Mammary microvascular endothelial cell (primary cell): ENCODE data around the gene DHX35. TPM values are rescaled to one million over a fixed set of nuclear protein-coding genes. Genes with fewer than 3 reads are reported as not detected.

Experiments
- total RNA-seq: library from RNA; depleted of rRNA; stranded (reverse); fragments of >200 nt; gene quantifications from 2 replicates; pipeline ENCODE4 v1.2.3, GENCODE V29; 2015

Gene DHX35, protein sequence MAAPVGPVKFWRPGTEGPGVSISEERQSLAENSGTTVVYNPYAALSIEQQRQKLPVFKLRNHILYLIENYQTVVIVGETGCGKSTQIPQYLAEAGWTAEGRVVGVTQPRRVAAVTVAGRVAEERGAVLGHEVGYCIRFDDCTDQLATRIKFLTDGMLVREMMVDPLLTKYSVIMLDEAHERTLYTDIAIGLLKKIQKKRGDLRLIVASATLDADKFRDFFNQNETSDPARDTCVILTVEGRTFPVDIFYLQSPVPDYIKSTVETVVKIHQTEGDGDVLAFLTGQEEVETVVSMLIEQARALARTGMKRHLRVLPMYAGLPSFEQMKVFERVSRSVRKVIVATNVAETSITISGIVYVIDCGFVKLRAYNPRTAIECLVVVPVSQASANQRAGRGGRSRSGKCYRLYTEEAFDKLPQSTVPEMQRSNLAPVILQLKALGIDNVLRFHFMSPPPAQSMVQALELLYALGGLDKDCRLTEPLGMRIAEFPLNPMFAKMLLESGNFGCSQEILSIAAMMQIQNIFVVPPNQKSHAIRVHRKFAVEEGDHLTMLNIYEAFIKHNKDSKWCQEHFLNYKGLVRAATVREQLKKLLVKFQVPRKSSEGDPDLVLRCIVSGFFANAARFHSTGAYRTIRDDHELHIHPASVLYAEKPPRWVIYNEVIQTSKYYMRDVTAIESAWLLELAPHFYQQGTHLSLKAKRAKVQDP
- 8.5 and 8.9 TPM in 2 replicates for total RNA-seq

DNA sequence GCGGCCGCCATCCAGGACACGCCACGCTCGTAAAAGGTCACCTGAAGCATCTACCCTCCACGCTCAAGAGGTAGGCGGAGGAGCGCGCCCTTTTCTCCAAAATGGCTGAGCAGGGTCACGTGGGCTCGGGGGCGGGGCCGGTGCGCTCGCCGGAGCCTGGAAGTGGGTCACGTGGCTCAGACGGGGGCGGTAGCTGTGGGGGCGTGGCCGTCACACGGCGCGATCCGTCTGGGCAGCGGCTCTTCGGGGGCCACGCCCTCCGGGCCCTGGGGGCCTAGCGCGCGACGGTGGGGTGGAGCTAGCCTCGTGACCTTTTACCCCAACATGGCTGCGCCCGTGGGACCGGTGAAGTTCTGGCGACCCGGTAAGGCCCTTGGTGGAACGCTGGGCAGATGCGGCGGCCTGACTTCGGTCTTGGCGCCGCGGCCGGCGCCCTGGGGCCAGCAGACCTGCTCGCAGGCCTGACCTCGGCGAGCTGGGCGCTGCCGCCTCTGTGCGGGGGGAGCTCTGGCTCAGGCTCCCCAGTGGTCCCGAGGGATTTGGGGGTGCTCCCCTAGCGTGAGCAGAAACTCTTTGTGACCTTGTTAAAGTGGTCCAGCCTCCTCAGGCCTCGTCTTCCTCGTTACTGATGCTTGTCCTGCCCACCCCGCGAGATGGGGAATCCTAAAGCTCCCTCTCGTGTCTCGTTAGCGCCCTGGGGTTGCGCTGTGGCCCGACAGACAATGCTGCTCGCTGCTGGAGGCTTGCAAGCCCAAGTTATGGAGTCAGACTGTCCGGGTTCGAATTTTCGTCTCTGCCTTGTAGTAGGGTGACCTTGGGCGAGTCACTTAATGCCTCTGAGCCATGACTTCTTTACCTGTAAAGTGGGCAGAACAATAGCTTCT, at the start of gene DHX35:
TSS of gene DHX35 (plus strand) at position 301 of the 884 bp plus-strand sequence. CDS start at position 325, 24 bp downstream.

DNA sequence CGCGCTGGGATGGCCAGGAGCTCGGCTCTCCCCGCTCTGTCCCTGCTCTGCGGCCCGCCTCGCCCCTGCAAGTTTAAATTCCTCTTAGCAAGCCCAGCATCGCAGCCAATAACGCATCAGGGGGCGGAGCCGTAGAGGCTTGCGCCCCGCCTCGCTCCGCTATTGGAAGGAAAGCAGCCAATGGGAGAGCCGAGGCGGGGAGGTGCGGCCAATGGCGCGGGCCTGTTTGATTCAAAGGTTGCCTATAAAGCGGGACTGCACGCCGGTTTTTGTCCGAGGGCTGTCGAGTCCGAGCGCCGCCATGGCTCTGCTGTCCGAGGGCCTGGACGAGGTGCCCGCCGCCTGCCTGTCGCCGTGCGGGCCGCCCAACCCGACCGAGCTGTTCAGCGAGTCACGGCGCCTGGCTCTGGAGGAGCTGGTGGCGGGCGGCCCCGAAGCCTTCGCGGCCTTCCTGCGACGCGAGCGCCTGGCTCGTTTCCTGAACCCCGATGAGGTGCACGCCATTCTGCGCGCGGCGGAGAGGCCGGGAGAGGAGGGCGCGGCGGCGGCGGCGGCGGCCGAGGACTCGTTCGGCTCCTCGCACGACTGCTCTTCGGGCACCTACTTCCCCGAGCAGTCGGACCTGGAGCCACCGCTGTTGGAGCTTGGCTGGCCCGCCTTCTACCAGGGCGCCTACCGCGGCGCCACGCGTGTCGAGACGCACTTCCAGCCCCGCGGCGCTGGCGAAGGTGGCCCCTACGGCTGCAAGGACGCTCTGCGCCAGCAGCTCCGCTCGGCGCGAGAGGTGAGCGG, 35.8 kb upstream of the DHX35 start, which contains the start of gene FAM83D:
TSS of gene FAM83D (plus strand) at position 276 of the 792 bp plus-strand sequence. CDS start at position 302, 26 bp downstream.

Other genes starting within 250 kb of the DHX35 start
- gene SLC32A1, start 237.9 kb upstream of the DHX35 start, total RNA-seq: not detected in 2 replicates
- gene ACTR5, start 213.9 kb upstream of the DHX35 start, total RNA-seq: 10.6 and 12.0 TPM in 2 replicates
- 58.0 and 64.7 TPM in 2 replicates for gene PPP1R16B, start 156.6 kb upstream of the DHX35 start, total RNA-seq
- 51.6 and 57.4 TPM in 2 replicates for gene FAM83D, start 35.9 kb upstream of the DHX35 start, total RNA-seq